ENCODE measurements around the gene ZCCHC7. TPM values are rescaled to one million over a fixed set of nuclear protein-coding genes. Genes with fewer than 3 reads are reported as not detected.

ZCCHC7 gene
- total RNA-seq, 2 experiments from 2014 or later = 76.4 to 108 TPM

DNA sequence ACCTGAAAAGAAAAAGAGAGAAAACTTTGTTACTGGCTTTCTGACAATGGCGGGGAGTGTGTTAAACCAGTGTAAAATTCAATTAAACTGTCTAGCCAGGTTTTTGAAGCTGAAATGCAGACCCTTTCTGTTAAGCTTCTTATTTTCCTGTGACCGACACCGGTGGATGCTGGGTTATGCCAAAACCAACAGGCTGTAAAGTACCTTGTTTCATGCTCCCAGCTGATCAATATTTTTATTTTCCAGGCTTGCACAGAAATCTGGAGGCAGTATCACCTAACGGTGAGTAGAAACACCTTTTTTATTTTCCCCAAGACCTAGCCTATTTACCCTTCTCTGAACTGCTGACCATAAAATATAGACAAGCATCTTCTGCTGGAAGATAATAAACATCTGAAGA lies 207.2 kb downstream of the ZCCHC7 start:
- H3K4me2 ChIP-seq (ENCODE audit: low read length) = peak overlapping the region; percentile 76
- BruUV-seq (replicated peaks) = no TSS peak
- H3K36me3 ChIP-seq (ENCODE audit: insufficient read depth, low read length) = peaks cover 8% of the 10 kb centered on the region; the same call in 1 of the 2 replicates
- ChIA-PET CTCF (ENCODE audit: unreplicated experiment) (no interaction called here), POLR2A (interaction anchor here (0.5 to 10.8 kb wide), 21 partner anchors 10 to 563 kb away, joined by 3 to 290 read pairs (median 5); no protein-coding TSS in a partner anchor)
- H3K9me2 ChIP-seq (ENCODE audit: insufficient read depth, low read length) = no peaks in the 10 kb centered on the region
- DNase-seq (ENCODE audit: low spot score) = peak; percentile 40
- no peaks in the 10 kb centered on the region for H4K20me1 ChIP-seq (ENCODE audit: insufficient read depth, low read length)
- TF ChIP-seq CTCF (conservative IDR thresholded peaks at IDR 0.05; ENCODE audit: low read length) (no peak), EZH2phosphoT487 (IDR thresholded peaks at IDR 0.05; ENCODE audit: borderline replicate concordance, low read depth, low read length) (no peak)
- intact Hi-C loops (cut with micrococcal nuclease; ENCODE audit: unreplicated experiment) = no loop called here
- peak overlapping the region; percentile 56 for H3K4me3 ChIP-seq (ENCODE audit: low read depth, low read length, poor library complexity, severe bottlenecking)
- peaks cover 99% of the 10 kb centered on the region for H3K4me1 ChIP-seq (ENCODE audit: insufficient read depth, low read length, poor library complexity, severe bottlenecking)
- peak overlapping the region; percentile 98 for H3K27ac ChIP-seq (ENCODE audit: low read depth, low read length, poor library complexity, severe bottlenecking)
- H3K79me2 ChIP-seq (ENCODE audit: insufficient read depth, low read depth, low read length) = peaks cover 84% of the 10 kb centered on the region; the same call in 1 of the 2 replicates
- H2AFZ ChIP-seq (ENCODE audit: low read length) = peak overlapping the region; percentile 1; the same call in 1 of the 2 replicates
- no peaks in the 10 kb centered on the region for H3K9me3 ChIP-seq (ENCODE audit: low read length)

DNA sequence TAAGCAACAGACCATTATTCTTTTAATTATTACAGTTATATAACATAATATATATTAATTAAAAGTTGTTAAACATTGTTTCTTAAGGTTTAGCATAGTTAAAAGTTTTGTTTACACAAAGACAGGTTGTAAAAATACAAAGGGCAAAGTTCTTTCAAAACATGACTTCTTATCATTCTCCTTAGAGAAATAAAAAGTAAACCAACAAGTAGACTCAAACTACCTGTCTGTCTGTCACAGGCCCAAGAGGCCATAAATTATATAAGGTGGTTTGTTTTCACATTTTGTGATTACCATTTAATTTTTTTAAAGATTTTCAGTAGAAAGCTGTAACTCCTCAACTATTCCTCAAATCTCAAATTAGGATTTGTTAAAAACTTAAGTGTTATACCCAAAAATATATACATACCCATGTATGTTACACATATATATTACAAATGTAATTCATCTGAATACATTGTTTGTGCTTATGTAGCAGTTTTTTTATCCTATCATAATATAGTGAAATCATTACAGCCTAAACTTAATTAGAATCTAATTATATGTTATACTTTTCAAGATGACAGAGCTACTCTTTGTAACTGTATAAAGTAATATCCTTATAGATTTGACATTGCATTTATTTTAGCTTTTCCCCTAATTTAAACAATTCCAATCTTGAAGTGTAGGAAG lies 208.3 kb downstream of the ZCCHC7 start:
- peaks cover 84% of the 10 kb centered on the region; the same call in 1 of the 2 replicates for H3K79me2 ChIP-seq (ENCODE audit: insufficient read depth, low read depth, low read length)
- peaks cover 99% of the 10 kb centered on the region for H3K4me1 ChIP-seq (ENCODE audit: insufficient read depth, low read length, poor library complexity, severe bottlenecking)
- H4K20me1 ChIP-seq (ENCODE audit: insufficient read depth, low read length) = no peaks in the 10 kb centered on the region
- no TSS peak for BruUV-seq (replicated peaks)
- POLR2A ChIA-PET = interaction anchor here (0.5 to 10.8 kb wide), 31 partner anchors 9 to 333 kb away, joined by 3 to 290 read pairs (median 5); partner anchors contain the start of gene ZCCHC7
- TF ChIP-seq CTCF (conservative IDR thresholded peaks at IDR 0.05; ENCODE audit: low read length) = no peak
- TF ChIP-seq EZH2phosphoT487 (IDR thresholded peaks at IDR 0.05; ENCODE audit: borderline replicate concordance, low read depth, low read length) = no peak
- peak overlapping the region; percentile 56 for H3K4me3 ChIP-seq (ENCODE audit: low read depth, low read length, poor library complexity, severe bottlenecking)
- CTCF ChIA-PET (ENCODE audit: unreplicated experiment) = interaction anchor here (0.6 kb wide), 1 partner anchor 137 kb away, joined by 4 read pairs; the partner anchor contains the start of gene ZBTB5
- peak overlapping the region; percentile 98 for H3K27ac ChIP-seq (ENCODE audit: low read depth, low read length, poor library complexity, severe bottlenecking)
- peaks cover 4% of the 10 kb centered on the region; the same call in 1 of the 2 replicates for H3K36me3 ChIP-seq (ENCODE audit: insufficient read depth, low read length)
- no peak overlapping the region for H2AFZ ChIP-seq (ENCODE audit: low read length)
- H3K4me2 ChIP-seq (ENCODE audit: low read length) = peak overlapping the region; percentile 76
- intact Hi-C loops (cut with micrococcal nuclease; ENCODE audit: unreplicated experiment) = loop anchor here (1.0 to 2.0 kb wide), 4 partner anchors 208 to 456 kb away; partner anchors contain the start of genes PAX5 and ZCCHC7
- no peaks in the 10 kb centered on the region for H3K9me2 ChIP-seq (ENCODE audit: insufficient read depth, low read length)
- DNase-seq (ENCODE audit: low spot score) = no peak
- H3K9me3 ChIP-seq (ENCODE audit: low read length) = no peaks in the 10 kb centered on the region

Measured in OCI-LY7 (cell line).